KBM-7 (cell line): ENCODE measurements around the gene ELAVL2.

Experiments used
- DNase-seq: peaks from one replicate; pipeline ENCODE4 v3.0.0-alpha.2; 2015
- in situ Hi-C: fragments of 300-500 bp; cut with MboI; formaldehyde crosslinking; loops from 2 replicates; pipeline ENCODE4 v1.14.3; 2020; ENCODE audit warnings: low sequenced_read_pairs, low pct_unique_long_range_greater_than_20kb, mixed read lengths

The ELAVL2 gene

GRCh38 chr9:23775549-23775948 is 50.5 kb downstream of the ELAVL2 start:
- in situ Hi-C loops: no loop called here

DNA sequence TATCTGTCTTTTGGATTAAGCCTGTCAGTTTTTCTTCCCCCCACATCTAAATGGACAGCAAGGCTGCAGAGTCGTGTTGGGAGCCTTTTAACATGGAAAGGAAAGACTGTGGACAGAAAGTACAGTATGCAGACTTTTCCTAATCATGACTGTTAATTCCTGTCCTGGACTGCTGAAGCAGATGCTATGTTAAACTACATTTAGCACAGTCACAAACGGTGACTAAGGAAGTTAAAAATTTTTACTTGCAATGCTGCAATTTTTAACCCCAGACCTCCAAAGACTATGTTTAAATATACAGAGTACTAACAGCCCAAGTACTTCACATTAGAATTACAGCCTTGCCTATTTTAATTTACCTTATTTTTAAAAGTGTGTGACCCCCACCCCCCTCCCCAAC is 51.8 kb downstream of the ELAVL2 start:
- in situ Hi-C loops: no loop called here
- no peak for DNase-seq

More at GRCh38 chr9:23775549-23775948, 50.5 kb downstream of the ELAVL2 start:
- no peak for DNase-seq

- in situ Hi-C loops: no loop called here
- no peak for DNase-seq
These were observed 53.7 kb downstream of the ELAVL2 start for GRCh38 chr9:23772385-23772783.

DNA sequence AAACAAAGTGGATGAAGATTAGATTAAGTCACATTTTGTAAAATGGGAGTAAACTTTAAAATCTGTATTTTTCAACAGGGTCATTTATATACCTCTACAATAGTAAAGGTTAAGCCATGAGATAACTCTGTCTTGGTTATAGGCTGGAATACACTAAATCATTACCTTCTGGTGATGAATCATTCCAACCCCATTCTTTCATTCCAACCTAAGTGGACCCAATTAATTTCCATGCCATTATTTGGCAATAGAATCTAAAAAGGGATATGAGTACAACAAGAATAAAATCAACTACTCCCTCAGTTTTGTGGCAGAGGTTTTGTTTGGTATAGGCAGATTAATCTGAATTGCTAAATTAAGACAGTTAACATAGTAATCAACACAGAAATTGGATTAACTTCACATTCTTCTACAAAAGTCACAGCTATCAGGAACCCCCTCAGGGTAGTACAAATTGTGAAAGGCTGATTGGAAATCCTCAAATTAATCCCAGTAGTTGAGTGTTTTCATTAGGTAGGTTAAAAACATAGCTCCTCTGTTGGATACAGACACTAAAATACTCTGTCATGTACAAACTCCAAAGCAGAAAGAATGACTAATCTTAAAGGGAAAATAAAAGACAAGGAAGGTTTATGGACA is 54.2 kb downstream of the ELAVL2 start:
- in situ Hi-C loops: no loop called here
- DNase-seq: no peak

GRCh38 chr9:23769307-23769935 is 56.6 kb downstream of the ELAVL2 start:
- in situ Hi-C loops: no loop called here
- DNase-seq: no peak

GRCh38 chr9:23768861-23769260 is 57.2 kb downstream of the ELAVL2 start:
- no peak for DNase-seq
- in situ Hi-C loops: no loop called here

- in situ Hi-C loops: no loop called here
- no peak for DNase-seq
These were observed 59.4 kb downstream of the ELAVL2 start for GRCh38 chr9:23766613-23767012.

- in situ Hi-C loops: no loop called here
- no peak for DNase-seq
These were observed 60.5 kb downstream of the ELAVL2 start for GRCh38 chr9:23765561-23765960.

DNA sequence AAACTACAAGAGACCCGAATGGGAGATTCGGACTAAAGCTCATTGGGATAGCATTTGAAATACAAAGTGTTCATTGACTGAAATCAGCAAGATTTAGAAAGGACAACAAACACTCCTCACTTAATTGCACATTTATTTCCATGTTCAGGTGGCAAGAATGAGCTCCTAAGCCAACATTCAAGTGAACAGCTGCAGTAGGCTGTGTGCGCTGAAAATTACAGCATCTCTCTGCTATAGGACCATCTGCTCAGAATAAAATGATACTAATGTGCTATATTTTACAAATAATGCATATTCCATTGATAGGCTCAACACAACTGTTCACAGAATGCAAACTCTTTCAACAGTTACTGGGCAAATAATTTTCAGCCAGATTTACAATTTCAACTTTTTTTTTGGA is 61.8 kb downstream of the ELAVL2 start:
- no peak for DNase-seq
- in situ Hi-C loops: no loop called here

GRCh38 chr9:23754551-23754950 is 71.5 kb downstream of the ELAVL2 start:
- in situ Hi-C loops: no loop called here
- no peak for DNase-seq

- in situ Hi-C loops: no loop called here
These were observed 73.2 kb downstream of the ELAVL2 start for GRCh38 chr9:23752859-23753258.

DNA sequence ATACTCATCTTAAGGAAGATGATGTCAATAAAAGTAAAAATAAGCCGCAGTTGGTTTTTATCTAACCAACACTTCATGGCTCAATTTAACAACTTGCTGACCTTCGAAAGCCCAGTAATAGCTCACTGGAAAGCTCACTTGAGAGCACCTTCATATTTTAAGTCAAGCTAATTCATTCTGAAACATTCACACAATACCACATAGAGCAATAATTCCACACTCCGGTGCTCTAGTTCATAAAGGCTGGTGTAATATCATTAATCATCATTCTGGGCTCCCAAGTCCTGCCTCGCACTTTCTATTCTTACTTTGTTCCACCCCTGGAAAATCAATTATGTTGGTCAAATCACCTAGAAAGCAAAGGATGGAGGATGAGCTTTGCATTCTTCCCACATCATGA is 74.4 kb downstream of the ELAVL2 start:
- DNase-seq: no peak
- in situ Hi-C loops: no loop called here

More at GRCh38 chr9:23752859-23753258, 73.2 kb downstream of the ELAVL2 start:
- DNase-seq: no peak

- in situ Hi-C loops: no loop called here
- DNase-seq: no peak
These were observed 75.2 kb downstream of the ELAVL2 start for GRCh38 chr9:23750808-23751207.

DNA sequence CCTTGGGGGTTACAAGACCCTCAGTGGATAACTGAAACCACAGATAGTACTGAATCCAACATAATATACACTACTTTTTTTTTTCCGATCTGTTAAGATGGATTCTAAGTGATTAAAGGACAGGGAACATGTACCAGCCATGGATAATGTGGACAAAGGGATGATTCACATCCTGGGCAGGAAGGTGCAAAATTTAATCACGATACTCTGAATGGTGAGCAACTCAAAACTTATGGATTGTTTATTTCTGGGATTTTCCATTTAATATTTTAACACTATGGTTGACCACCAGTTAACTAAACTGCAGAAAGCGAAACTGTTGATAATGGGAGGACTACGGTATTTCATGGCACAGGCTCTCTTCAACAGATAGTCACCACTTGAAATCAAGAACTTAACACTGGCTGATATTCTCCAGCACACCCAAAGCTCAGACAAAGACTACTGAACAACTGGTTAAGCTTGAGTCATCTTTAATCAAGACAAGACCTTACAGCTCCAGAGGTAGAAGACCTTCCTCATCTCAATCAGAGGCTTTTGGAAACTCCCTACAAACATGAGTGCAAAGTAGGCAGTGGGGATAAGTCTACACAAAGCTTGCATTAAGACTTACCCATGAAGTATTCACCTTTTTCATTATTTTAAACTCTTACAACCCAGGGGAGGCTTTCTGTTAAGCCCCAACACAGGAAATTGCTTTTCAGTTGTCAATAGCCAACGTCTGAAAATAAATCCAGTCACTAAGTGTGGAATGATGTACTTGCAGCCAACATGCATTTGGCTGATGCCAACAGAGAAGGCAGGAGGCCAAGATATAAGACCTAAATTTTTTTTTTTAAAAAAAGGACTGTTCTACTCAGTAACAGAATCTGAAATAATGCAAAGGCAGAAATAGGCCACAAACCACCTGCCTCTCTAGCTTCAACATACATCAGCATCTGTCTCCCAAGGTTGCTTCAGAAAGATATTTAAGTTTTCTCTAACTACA is 78.7 kb downstream of the ELAVL2 start:
- in situ Hi-C loops: no loop called here

GRCh38 chr9:23746317-23746716 is 79.7 kb downstream of the ELAVL2 start:
- no peak for DNase-seq
- in situ Hi-C loops: no loop called here

More for the DNA sequence above, 78.7 kb downstream of the ELAVL2 start:
- DNase-seq: no peak

GRCh38 chr9:23743036-23743435 is 83.0 kb downstream of the ELAVL2 start:
- in situ Hi-C loops: no loop called here
- DNase-seq: no peak

- DNase-seq: no peak
- in situ Hi-C loops: no loop called here
These were observed 84.7 kb downstream of the ELAVL2 start for GRCh38 chr9:23741351-23741750.

- in situ Hi-C loops: no loop called here
- DNase-seq: no peak
These were observed 85.5 kb downstream of the ELAVL2 start for GRCh38 chr9:23740531-23740930.

DNA sequence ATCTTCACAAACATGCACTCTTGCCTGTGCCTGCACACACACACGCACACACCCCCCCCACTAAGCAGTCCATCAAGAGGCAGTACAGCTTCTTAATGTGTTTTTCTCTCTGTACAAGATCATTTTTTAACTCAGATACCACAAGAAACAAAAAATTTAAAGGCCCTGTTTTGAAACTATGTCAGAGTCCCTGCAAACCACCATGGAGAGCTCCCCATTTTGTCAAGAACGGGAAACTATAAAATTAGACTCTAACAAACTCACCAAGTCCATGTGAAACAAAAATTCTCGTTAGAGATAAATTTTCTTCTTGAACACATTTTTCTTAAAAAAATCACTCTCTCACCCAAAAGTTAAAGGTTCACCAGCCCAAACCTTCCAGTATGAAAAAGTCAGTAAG is 86.3 kb downstream of the ELAVL2 start:
- in situ Hi-C loops: no loop called here

GRCh38 chr9:23736293-23736692 is 89.7 kb downstream of the ELAVL2 start:
- no peak for DNase-seq
- in situ Hi-C loops: no loop called here

More for the DNA sequence above, 86.3 kb downstream of the ELAVL2 start:
- no peak for DNase-seq
